ENCODE results near the gene MIEF1.

Gene MIEF1

DNA sequence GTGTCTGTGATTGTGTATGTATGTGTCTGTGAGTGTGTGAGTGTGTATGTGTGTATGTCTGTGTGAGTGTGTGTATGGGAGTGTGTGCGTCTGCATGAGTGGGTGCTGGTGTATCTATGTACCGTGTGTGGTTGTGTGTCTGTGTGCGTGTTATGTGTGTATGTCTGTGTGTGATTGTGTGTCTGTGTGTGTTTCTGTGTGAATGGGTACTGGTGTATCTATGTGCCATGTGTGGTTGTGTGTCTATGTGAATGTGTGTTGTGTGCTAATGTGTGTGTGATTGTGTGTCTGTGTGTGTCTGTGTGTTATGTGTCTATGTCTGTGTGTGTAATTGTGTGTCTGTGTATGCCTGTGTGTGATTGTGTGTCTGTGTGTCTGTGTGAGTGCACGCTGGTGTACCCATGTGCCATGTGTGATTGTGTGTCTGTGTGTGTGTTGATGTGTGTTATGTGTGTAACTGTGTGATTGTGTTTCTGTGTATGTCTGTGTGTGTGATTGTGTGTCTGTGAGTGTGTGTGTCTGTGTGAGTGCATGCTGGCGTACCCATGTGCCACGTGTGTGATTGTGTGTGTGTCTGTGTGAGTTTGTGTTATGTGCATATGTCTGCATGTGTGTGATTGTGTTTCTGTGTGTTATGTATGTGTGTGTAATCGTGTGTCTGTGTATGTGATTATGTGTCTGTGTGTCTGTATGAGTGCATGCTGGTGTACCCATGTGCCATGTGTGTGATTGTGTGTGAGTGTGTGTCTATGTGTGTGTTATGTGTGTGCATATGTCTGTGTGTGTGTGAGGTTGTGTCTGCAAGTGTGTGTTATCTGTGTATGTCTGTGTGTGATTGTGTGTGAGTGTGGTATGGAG is 61.7 kb downstream of the MIEF1 start:
- DNase-seq = no peak

GRCh38 chr22:39565414-39565944 is 63.4 kb downstream of the MIEF1 start:
- DNase-seq = no peak

DNA sequence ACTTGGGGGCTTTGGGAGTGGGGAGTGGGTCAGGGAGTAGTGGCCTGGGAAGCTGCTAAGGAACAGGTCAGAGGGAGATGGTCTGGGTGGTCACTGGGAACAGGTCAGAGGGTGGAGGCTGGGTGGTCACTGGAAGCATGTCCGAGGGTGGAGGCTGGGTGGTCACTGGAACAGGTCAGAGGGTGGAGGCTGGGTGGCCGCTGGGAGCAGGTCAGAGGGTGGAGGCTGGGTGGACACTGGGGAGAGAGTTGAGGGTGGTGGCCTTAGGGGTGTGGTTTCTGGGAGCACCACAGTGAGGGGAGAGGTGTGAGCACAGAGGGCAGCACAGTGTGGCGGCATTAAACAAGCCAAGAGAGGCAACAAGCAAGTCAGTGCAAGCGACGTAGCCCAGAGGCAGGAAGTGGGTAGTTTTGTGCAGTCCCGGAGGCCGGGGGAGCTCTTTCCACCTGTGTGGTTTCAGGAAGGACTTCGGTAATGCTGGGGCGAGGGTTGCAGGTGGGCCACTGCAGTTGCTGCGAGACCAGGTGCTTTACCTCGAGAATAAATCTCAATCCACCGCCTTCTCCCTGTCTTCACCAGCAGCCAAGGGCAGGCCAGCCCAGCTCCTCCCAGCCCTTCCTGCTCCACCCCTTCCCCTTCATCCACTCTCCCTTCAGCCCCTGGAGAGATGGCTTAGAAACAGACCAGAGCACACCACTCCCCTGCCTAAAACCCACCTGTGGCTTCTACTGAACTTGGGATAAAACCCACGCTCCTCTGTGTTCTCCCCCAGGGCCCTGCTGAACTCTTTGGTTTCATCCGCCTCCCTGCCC is 65.3 kb downstream of the MIEF1 start:
- peak; percentile 77 for DNase-seq

All from RPMI8226 (cell line).